GM12873 (cell line): ENCODE data around the gene WDR38.
A peak's percentile ranks its signal among the peaks of the same experiment; 100 is the strongest.

Source experiments
- TF ChIP-seq, protein P1 (sequence below): IDR thresholded peaks from 2 replicates; pipeline ENCODE4 v1.5.1; 2012; ENCODE audit warnings: low read depth, mild to moderate bottlenecking, moderate library complexity, low read length, control low read depth; ENCODE audit not compliant: insufficient read depth; ENCODE audit errors: missing control alignments

Gene WDR38

DNA sequence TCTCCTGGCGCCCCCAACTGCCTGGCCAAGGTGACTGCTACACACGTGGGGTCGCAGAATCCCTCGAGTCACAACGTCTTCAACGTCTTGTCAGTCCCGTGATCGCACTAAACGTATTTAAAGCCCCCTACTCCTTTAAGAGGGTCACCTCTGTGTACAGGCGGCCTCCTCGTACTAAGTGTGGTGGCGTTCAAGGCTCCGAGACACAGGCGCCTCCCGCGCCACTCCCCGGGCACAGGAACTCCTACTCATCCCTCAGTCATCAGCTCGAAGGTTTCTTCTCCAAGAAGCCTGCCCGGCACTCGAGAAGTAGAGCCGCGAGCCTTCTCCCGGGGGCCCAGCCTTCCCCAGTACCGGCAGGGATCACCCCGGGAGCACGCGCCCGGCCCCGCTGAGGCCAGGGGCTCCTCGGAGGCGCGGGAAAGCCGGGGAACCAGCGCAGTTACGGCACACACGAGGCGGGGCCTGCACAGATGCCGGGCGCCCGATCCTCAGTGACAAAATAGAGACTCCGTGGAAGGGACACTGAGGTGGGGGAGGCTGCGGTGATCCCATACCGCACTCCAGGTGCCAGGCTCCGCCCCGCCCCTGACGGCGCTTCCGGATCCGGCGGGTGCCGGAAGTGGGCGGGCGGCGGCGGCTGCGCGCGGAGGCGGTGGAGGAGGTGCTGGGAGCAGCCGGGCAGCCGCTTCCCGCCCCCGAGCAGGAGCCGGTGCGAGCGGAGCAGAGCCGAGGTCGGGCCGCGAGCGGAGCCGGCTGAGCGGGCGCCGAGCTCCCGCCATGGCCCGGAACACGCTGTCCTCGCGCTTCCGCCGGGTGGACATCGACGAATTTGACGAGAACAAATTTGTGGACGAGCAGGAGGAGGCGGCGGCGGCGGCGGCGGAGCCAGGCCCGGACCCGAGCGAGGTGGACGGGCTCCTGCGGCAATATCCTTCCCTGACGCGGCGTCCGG, 15.5 kb downstream of the WDR38 start:
- TF ChIP-seq, protein P1, sequence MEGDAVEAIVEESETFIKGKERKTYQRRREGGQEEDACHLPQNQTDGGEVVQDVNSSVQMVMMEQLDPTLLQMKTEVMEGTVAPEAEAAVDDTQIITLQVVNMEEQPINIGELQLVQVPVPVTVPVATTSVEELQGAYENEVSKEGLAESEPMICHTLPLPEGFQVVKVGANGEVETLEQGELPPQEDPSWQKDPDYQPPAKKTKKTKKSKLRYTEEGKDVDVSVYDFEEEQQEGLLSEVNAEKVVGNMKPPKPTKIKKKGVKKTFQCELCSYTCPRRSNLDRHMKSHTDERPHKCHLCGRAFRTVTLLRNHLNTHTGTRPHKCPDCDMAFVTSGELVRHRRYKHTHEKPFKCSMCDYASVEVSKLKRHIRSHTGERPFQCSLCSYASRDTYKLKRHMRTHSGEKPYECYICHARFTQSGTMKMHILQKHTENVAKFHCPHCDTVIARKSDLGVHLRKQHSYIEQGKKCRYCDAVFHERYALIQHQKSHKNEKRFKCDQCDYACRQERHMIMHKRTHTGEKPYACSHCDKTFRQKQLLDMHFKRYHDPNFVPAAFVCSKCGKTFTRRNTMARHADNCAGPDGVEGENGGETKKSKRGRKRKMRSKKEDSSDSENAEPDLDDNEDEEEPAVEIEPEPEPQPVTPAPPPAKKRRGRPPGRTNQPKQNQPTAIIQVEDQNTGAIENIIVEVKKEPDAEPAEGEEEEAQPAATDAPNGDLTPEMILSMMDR: peak; percentile 46

DNA sequence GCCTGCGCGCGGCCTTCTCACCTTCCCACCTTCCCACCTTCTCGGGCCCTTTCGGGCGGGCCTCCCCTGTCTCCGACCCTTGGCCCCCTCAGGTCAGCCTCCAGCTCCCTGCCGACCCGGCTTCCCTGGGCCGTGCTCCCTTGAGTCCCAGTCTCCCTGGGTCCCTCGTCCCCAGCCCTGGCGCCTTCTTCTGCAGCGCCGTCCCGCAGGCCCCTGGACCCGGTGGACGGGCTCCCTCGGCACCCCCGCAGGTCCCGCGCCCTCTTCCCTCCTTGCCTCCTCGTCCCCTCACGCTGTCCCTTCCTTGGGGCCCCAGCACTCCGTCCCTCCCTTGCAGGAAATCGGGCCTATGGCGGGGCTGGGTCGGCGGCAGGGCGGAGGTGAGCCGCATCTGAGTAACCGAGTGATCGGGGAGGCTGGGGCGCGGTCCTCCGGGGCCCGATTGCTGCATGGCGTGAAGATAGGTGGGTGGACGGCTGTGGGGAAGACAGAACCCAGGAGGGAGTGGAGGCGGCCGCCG, 16.3 kb downstream of the WDR38 start:
- TF ChIP-seq, protein P1: no peak

DNA sequence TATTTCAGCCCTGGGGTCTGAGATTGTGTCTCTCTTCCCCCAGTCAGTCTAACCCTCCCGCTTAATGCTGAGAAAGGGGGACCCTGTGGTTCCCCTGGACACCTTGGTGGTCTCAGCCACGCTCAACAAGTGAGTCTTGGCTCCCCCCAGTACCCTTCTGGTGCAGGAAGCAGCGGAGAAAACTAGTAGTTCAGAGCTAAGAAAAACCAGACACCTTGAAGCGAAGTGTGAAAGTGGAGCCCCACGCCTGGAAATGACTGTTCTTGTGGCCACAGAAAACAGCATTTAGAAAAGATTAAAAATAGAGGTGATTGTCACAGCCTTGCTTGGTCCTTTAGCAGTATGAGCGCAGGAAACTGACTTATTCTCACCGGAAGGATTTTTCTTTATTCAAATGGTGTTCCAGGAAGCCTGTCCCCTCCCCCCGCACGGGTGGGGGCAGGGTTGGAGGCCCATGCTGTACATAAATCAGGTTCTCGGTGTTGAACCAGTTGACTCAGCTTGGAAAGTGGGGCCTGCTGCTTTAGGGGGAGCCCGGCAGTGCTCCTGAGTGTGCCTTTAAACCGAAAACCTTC, 16.8 kb downstream of the WDR38 start:
- TF ChIP-seq, protein P1: no peak

DNA sequence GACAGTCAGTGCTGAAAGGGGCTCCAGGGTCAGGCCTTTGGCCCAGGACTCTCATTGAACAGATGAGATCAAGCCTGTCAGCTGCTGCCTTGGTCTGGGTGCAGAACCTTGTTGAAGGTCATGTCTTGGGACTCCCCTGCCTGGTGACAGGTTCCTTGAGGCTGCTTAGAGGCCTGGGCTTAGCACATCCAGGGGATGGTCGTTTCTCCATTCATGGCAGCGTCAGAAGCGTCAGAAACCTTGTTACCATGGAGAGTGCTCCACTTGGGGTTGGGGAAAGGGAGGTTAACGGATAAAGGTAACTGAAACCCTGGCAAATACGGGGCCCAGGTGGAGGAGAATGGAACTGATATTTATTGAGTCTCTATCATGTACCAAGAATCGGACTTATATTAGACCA, 17.5 kb downstream of the WDR38 start:
- TF ChIP-seq, protein P1: no peak

DNA sequence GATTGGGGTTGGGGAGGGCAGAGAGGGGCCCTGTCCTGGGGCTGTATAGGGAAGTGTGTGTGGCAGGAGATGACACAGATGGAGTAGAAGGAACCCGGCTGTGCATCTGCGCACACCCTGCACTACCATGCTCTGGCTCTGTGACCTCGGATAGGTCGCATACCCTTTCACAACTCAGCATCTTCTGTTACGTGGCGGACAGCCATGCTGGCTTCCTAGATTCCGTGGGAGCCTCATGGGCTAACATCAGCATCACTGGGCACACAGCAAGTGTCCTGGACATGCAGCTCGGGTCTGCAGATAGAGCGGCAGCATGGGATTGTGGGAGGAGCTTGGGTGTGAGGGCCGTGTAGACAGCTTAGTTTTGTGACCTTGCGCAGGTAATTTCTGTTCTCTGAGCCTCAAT, 17.9 kb downstream of the WDR38 start:
- TF ChIP-seq, protein P1: no peak

DNA sequence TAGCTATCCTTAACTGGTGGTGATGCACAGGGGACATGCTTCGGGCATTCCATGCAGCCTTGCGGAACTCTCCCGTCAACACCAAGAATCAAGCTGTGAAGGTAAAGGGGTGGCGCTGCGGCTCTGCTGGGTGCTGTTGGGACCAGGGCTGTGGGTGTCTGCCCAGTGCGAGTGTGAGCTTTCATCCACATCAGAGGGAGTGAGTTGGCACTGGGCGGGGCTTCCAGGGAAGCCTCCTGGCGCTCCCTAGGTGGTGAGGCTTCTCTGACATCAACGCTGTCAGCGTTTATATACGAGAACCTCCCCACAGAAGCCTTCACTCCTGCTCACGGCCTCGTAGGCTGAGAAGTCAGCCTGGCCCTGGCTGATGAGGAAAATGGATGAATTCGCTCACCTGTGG, 20.4 kb downstream of the WDR38 start:
- TF ChIP-seq, protein P1: no peak

DNA sequence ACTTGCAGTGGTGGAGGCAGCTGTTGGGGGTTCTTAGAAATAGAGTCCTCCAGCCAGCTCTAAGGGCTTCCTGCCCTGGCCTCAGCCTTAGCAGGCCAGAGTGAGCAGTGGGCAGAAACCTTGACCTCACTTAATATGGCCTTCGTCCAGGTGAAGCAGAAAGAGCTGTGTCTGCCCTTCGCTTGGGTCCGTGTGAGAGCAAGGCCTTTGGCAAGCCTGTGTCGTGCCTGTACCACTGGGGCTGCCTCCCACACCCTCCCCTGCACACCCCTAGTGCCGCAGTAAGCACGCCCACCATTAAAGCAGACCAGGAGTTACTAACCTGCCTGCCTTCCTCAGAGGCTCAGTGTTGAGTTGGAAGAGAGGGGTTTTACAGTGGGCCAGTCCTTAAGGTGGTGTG, 22.2 kb downstream of the WDR38 start:
- TF ChIP-seq, protein P1: no peak
